GM18907 (cell line): Measurements from ENCODE around the gene GSX1.
"Not testable (repeated sequence)": the region's sequence is repeated elsewhere in the genome, so short reads cannot be mapped to it uniquely, and the experiment has no call there.

ENCODE experiments used
- ATAC-seq: cut with Tn5 transposase; IDR thresholded peaks from one replicate; pipeline ENCODE4 v1.9.1; 2021; ENCODE audit warnings: mild to moderate bottlenecking, moderate library complexity; ENCODE audit not compliant: unreplicated experiment

Gene GSX1

DNA sequence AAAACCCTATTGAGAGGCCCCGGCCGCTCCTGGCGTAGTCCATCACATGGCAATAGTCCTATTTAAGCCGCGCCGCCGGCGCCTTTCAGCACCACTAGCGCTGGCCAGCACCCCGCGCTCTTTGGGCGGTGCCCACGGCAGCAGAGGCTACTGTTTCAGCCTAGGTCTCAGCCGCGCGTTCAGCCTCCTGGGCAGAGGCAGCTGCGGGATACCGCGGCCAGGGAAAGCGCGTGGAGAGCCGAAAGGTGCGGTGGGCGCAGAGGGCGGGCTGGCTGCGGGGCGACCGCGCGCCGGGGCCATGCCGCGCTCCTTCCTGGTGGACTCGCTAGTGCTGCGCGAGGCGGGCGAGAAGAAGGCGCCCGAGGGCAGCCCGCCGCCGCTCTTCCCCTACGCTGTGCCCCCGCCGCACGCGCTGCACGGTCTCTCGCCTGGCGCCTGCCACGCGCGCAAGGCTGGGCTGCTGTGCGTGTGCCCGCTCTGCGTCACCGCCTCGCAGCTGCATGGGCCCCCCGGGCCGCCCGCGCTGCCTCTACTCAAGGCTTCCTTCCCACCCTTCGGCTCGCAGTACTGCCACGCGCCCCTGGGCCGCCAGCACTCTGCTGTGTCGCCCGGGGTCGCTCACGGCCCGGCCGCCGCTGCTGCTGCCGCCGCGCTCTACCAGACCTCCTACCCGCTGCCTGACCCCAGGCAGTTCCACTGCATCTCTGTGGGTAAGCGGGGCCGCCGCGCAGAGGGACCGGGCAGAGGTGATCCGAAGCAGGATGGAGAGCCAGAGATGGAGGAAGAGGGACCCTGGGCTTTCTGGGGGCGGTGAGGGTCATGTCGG, at the start of gene GSX1:
GSX1 (plus strand) TSS at position 91 of the 826 bp plus-strand sequence; CDS start at position 299, 208 bp downstream.
- ATAC-seq = no peak

GRCh38 chr13:27744801-27745200, 47.5 kb upstream of the GSX1 start:
- ATAC-seq = no peak

GRCh38 chr13:27745301-27745700, 47.0 kb upstream of the GSX1 start:
- ATAC-seq = no peak

DNA sequence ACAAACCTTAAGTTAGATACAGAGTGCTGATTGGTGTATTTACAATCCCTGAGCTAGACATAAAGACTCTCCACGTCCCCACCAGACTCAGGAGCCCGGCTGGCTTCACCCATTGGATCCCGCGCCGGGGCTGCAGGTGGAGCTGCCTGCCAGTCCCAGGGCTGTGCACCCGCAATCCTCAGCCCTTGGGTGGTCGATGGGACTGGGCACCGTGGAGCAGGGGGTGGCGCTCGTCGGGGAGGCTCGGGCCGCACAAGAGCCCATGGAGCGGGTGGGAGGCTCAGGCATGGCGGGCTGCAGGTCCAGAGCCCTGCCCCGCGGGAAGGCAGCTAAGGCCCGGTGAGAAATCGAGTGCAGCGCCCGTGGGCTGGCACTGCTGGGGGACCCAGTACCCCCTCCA, 44.1 kb upstream of the GSX1 start:
- ATAC-seq = not testable (repeated sequence)

DNA sequence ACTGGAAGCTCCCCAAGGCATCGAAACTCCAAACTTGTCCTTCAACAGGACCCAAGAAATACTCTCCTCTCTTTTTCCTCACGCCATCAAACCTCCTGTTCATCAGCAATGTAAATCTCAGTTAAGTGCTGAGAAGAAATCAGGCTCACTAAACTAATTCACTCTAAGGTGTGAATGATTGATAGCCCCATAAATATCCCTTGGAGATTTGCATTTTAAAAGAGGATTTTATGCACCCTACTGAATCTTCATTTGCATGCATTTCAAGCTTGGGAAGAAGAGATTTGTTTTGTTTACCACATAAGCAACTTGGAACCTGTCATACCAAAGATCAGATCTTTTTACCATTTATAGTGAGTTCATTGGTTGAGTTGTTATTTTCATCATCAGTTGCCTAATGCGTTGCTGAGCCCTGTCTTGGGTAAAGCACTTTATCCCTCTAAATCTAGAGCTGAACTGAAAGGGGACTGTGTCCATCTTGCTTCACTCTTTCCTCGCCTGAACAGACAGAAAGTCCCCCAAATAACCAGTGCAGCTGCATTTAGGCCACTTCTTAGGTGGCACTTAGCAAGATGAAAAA, 40.2 kb upstream of the GSX1 start:
- ATAC-seq = no peak

DNA sequence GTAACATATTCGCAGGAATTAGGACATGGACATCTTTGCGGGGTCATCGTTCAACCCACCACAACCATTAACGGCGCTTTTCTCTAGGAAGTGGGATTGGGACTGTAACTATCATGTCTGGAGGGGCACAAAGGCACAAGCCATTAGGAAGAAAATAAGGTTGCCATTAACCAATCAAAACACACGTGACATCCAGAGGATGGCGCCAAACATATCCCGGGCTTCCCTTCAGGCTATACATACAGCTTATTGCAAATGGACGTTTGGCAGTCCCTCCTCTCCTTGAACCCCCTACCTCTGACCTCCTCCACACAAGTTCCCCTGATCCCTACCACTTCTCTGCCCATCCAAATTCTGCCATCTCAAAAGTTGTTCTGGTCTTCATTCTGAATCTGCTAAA, 26.6 kb upstream of the GSX1 start:
- no peak for ATAC-seq

- no peak for ATAC-seq
Observed at GRCh38 chr13:27770809-27771208, 21.5 kb upstream of the GSX1 start.

- no peak for ATAC-seq
Observed at GRCh38 chr13:27772651-27773425, 19.4 kb upstream of the GSX1 start.

GRCh38 chr13:27774169-27774568, 18.1 kb upstream of the GSX1 start:
- no peak for ATAC-seq

GRCh38 chr13:27774651-27775050, 17.6 kb upstream of the GSX1 start:
- no peak for ATAC-seq

DNA sequence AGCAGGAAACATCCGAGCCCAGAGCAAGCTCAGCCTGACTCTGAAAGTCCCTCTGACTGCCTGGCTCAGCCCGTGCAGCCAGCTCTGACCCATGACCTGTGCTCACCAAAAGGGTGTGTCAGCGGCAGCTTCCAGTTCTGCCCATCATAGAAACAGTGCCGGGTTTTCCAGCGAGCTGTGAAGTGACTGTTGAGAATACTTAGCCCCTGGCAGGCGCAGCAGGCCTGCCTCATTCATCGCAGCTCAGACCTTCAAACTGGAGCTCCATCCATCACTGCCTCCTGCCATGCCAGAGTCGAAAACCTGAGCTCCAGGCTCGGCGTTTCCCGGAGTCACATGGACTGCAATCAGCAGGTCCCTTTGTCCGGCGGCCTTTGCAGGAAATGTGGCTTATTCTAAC, 16.3 kb upstream of the GSX1 start:
- ATAC-seq = no peak

DNA sequence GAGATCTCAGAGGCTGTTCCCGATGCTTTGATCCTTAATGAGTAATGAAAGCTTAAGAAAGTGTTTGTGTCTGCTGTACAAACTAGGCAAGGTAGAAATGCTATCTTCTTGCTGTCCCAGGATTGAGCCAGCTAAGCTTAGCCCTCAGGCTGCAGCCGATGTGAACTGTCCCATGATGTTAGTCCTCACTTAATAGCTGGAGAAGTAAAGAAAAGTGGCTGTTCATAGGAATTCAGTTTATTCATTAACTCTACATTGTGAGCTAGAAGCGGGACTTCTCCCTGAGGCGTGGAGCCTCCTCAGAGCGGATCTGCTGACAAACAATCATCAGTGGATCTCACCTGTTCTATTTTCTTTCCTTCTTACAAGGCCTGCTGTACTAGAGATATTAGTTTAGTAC, 10.1 kb upstream of the GSX1 start:
- ATAC-seq = no peak

DNA sequence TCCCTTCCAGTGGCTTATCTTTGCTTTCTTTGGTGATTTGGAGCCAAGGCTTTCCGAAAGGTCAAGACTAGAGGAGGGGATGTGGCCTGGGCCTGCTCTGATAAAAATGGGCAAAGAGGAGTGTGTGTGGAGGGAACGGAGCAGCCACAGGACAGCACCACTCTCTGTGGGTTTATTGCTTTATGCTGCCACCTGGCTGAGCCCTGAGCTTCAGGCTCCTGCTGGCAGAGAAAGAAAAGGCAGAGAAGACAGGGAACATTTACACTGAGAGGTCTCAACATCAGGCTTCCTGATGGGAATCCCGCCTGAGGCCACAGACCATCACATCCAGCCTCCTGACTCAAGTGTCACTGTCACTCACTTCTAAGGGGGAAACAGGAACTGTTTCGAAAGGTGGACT, 9.2 kb upstream of the GSX1 start:
- no peak for ATAC-seq

- no peak for ATAC-seq
Observed at GRCh38 chr13:27788271-27788670, 4.0 kb upstream of the GSX1 start.

GRCh38 chr13:27789153-27789494, 3.2 kb upstream of the GSX1 start:
- ATAC-seq = no peak

DNA sequence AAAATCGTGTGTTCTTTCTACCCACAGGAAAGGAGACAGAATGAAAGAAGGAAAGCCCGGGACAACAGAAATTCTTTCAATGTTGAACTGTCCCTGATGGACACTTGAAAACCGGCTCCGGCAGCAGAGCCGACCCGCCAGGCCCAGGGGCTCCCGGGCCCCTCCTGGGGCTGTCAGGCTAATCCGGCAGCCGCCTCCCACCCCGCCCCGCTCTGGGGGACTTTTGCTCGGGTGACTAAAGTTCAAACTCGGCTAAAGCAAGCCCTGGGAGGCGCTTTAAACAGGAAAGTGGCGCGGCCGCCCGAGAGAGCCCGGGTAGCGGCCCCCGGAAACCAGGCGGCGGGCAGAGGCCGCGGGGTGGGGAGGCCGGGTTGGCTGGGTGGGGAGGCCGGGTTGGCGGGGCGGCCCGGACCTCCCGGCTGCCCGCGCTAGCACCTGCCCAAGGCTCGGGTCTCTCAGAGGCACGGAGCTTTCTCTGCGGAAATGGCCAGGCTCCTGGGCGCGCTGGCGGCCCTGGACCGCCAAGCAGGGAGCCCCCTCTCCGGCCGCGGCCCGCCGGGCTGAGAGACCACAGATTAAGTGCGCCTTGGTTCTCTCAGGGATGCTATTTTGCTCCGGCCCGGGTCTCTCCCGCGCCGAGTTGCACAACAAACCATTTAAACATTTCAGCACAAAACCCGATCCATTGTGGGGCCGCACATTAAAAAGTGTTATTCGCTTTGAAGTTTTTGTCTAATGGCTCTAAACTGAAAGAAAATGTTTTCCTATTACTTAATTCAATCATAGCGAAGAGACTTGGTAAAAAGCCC, 2.6 kb upstream of the GSX1 start:
- ATAC-seq = no peak

DNA sequence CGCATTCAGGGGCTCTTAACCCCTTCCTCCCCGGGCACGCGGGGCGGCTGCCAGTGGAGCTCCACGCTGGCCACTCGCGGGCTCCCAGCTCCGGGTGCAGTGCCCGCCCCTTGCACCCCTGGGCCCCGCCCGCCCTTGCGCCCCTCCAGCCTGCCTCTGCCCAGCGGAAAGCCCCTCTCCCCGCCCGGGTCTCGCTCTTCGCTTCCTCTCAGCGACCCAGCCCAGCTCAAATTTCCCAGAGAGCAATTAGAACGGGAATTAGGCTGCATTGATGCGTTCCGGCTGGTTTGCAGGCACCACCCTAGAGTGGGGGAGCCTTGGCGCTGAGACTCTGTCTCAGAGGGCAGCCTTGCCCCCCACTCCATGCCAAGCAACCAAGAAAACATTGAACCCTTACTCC, 1.8 kb upstream of the GSX1 start:
- ATAC-seq = no peak

GRCh38 chr13:27791146-27791900, 960 bp upstream of the GSX1 start:
- ATAC-seq = no peak

DNA sequence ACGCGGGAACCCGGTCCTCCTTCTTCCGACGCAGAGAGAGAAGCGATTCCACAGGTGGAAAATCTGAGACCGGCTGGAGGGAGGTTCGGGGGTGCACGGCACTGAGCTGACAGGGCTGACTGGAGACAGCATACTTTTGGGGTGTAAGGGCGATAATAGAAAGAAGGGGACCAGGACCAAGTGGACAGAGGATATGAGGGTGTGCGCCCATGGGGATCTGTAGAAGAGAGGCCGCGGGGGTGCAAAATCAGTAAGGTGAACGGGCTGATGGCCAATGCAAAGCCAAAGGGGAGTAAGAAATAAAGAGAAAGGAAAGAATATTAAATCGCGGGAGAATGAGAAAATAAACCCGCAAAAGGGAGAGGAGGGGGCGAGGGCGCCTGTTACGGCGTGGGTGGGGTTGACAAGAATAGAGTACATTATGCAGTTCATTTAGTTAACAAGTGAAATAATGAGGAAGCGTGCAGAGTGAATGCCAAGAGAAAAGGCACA, 336 bp upstream of the GSX1 start:
- no peak for ATAC-seq
